WTC11 (cell line): Measurements from ENCODE around the gene F2R. TPM values are rescaled to one million over a fixed set of nuclear protein-coding genes. Genes with fewer than 3 reads are reported as not detected.

ENCODE experiments used
- ATAC-seq: fragments of 200-7000 bp; cut with Tn5 transposase; 2 replicates; pipeline ENCODE4 v1.10.0; 2021; ENCODE audit warnings: mild to moderate bottlenecking, moderate library complexity
- CTCF ChIA-PET: fragments of 300-600 bp; sonication (Branson Sonifier 250); formaldehyde crosslinking; loops from one replicate; lab custom pipeline; 2021; ENCODE audit warnings: antibody characterized with exemption; lab: Charles Lee
- POLR2A ChIA-PET: fragments of 350-600 bp; sonication (Branson Sonifier 250); formaldehyde crosslinking; loops from one replicate; lab custom pipeline; 2021; ENCODE audit warnings: antibody characterized with exemption; lab: Charles Lee
- DNase-seq: peaks from one replicate; pipeline ENCODE4 v3.0.0; 2021; ENCODE audit warnings: low spot score
- H3K27ac Mint-ChIP-seq: 2 replicates; pipeline ENCODE4 v1.8.0; 2021; ENCODE audit warnings: mixed read lengths
- H3K27me3 Mint-ChIP-seq: 2 replicates; pipeline ENCODE4 v1.8.0; 2021; ENCODE audit warnings: low read depth, mild to moderate bottlenecking, moderate library complexity, mixed read lengths
- H3K36me3 Mint-ChIP-seq: 2 replicates; pipeline ENCODE4 v1.8.0; 2021; ENCODE audit warnings: mixed read lengths
- H3K4me1 Mint-ChIP-seq: 2 replicates; pipeline ENCODE4 v1.8.0; 2022; ENCODE audit warnings: mixed read lengths
- H3K4me3 Mint-ChIP-seq: 2 replicates; pipeline ENCODE4 v1.8.0; 2021; ENCODE audit warnings: mild to moderate bottlenecking, moderate library complexity, mixed read lengths
- H3K9me3 Mint-ChIP-seq: 2 replicates; pipeline ENCODE4 v1.8.0; 2021; ENCODE audit warnings: mixed read lengths
- CREM ChIP-seq: sonication (generic); formaldehyde crosslinking; IDR thresholded peaks from 2 replicates; pipeline ENCODE4 v1.8.1; 2022; ENCODE audit warnings: mild to moderate bottlenecking, missing genetic modification reagents, moderate library complexity
- ESRRA ChIP-seq: sonication (generic); formaldehyde crosslinking; IDR thresholded peaks from 2 replicates; pipeline ENCODE4 v1.8.1; 2022; ENCODE audit warnings: mild to moderate bottlenecking, missing genetic modification reagents, borderline replicate concordance
- FOXP1 ChIP-seq: sonication (generic); formaldehyde crosslinking; IDR thresholded peaks from 2 replicates; pipeline ENCODE4 v1.8.0; 2022; ENCODE audit warnings: missing genetic modification reagents, mild to moderate bottlenecking, moderate library complexity, borderline replicate concordance
- GRHL2 ChIP-seq: fragments of 250-450 bp; sonication (Bioruptor Pico); IDR thresholded peaks from 2 replicates; pipeline ENCODE4 v1.8.0; 2022; ENCODE audit warnings: mild to moderate bottlenecking, moderate library complexity; ENCODE audit not compliant: insufficient replicate concordance, severe bottlenecking
- IRF2 ChIP-seq: sonication (generic); formaldehyde crosslinking; IDR thresholded peaks from 2 replicates; pipeline ENCODE4 v1.8.0; 2022; ENCODE audit warnings: low read depth, missing genetic modification reagents, borderline replicate concordance
- NFYB ChIP-seq: sonication (generic); formaldehyde crosslinking; conservative IDR thresholded peaks from 2 replicates; pipeline ENCODE4 v1.8.0; 2022; ENCODE audit warnings: low read depth, missing genetic modification reagents
- RELA ChIP-seq: sonication (generic); formaldehyde crosslinking; IDR thresholded peaks from 2 replicates; pipeline ENCODE4 v1.8.1; 2022; ENCODE audit warnings: missing genetic modification reagents, mild to moderate bottlenecking, borderline replicate concordance
- SMAD3 ChIP-seq: sonication (generic); formaldehyde crosslinking; IDR thresholded peaks from 2 replicates; pipeline ENCODE4 v1.8.0; 2022; ENCODE audit warnings: missing genetic modification reagents, mild to moderate bottlenecking, borderline replicate concordance
- SMAD4 ChIP-seq: sonication (generic); formaldehyde crosslinking; IDR thresholded peaks from 2 replicates; pipeline ENCODE4 v1.8.0; 2022; ENCODE audit warnings: mild to moderate bottlenecking, missing genetic modification reagents
- SOX15 ChIP-seq: fragments of 250-450 bp; sonication (Bioruptor Pico); IDR thresholded peaks from 2 replicates; pipeline ENCODE4 v1.9.0; 2021; ENCODE audit warnings: mild to moderate bottlenecking
- TEAD1 ChIP-seq: sonication (generic); formaldehyde crosslinking; IDR thresholded peaks from 2 replicates; pipeline ENCODE4 v1.8.0; 2022; ENCODE audit warnings: mild to moderate bottlenecking, missing genetic modification reagents
- TEAD4 ChIP-seq: sonication (generic); formaldehyde crosslinking; IDR thresholded peaks from 2 replicates; pipeline ENCODE4 v1.8.0; 2022; ENCODE audit warnings: mild to moderate bottlenecking, missing genetic modification reagents
- USF1 ChIP-seq: sonication (generic); formaldehyde crosslinking; IDR thresholded peaks from 2 replicates; pipeline ENCODE4 v1.8.0; 2022; ENCODE audit warnings: mild to moderate bottlenecking, missing genetic modification reagents
- ZNF138 ChIP-seq: sonication (generic); formaldehyde crosslinking; conservative IDR thresholded peaks from 2 replicates; pipeline ENCODE4 v1.8.1; 2022; ENCODE audit warnings: mild to moderate bottlenecking, moderate library complexity, missing genetic modification reagents
- ZSCAN18 ChIP-seq: fragments of 250-450 bp; sonication (Bioruptor Pico); IDR thresholded peaks from 2 replicates; pipeline ENCODE4 v2.1.2; 2022; ENCODE audit warnings: mild to moderate bottlenecking, moderate library complexity
- total RNA-seq: library from RNA; stranded (reverse); gene quantifications from 3 replicates; pipeline ENCODE4 v1.2.3, GENCODE V29; 2021
- TF ChIP-seq, protein P1 (sequence below): sonication (generic); formaldehyde crosslinking; IDR thresholded peaks from 2 replicates; pipeline ENCODE4 v1.8.0; 2022; ENCODE audit warnings: mild to moderate bottlenecking, missing genetic modification reagents
- TF ChIP-seq, protein P2 (sequence below): sonication (generic); formaldehyde crosslinking; IDR thresholded peaks from 2 replicates; pipeline ENCODE4 v1.8.0; 2022; ENCODE audit warnings: mild to moderate bottlenecking, missing genetic modification reagents

Gene F2R
- total RNA-seq, 1 experiment from 2014 or later, result 18.4 TPM

DNA sequence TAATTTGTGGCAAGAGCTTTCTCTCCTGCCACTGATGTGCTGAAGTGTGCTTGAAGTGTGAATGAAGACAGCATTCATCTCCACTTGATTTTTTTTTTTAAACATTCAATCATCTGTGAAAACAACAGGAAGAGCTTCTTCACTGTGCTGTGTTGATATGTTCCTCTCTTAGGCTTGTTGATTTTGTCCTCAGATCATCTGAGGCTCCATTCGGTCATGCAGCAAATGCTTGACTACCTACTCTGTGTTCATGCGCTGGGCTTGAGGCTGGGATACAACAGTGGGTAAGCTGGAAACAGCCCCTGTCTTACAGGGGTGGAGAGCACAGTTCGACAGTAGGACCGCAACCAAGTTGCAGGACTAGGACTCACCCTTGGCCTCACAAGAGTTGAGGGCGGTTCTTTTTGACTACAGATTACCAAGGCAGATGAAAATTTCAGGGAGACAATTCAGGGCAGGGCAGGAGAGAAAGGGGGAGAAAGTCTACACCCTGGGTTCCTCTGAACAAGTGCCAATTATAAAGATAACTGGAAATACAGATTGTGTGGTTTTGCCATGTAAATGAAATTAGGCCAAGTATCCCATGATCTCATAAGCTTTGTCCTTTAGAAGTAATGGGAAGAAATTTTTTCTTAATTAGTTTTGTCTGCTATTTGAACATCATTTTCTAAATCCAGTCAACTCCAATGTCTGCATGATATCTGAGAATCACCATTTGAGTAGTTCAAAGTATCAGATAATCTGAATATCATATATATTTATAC lies 31.0 kb upstream of the F2R start:
- H3K4me1 Mint-ChIP-seq, result no peaks in the 10 kb centered on the region
- POLR2A ChIA-PET, result no interaction called here
- TF ChIP-seq ESRRA (CRISPR knock-in tag), result no peak
- H3K4me3 Mint-ChIP-seq, result no peak overlapping the region
- DNase-seq, result no peak
- H3K36me3 Mint-ChIP-seq, result peaks cover 12% of the 10 kb centered on the region; the same call in 1 of the 2 replicates
- no peaks in the 10 kb centered on the region for H3K9me3 Mint-ChIP-seq
- H3K27ac Mint-ChIP-seq, result no peak overlapping the region
- CTCF ChIA-PET, result no interaction called here
- no peak for ATAC-seq
- no peaks in the 10 kb centered on the region for H3K27me3 Mint-ChIP-seq

DNA sequence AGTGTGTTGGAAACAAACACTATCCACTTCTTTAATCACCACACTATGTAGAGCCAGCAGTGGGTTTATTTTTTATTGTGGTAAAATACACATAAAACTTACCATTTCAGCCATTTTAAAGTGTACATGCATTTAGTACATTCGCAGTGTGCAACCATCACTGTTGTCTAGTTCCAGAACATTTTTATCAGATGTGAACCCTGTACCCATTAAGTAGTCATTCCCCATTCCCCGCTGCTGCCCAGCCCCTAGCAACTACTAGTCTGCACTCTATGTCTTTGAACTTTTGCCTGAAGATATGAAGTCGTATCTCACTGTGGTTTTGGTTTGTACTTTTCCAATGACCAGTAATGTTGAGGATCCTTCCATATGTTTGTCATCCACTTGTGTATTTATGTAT lies 30.2 kb upstream of the F2R start:
- H3K4me3 Mint-ChIP-seq, result no peak overlapping the region
- no peak for TF ChIP-seq SOX15 (CRISPR knock-in tag)
- TF ChIP-seq RELA (CRISPR knock-in tag), result no peak
- TF ChIP-seq ZNF138 (CRISPR knock-in tag), result no peak
- no peaks in the 10 kb centered on the region for H3K4me1 Mint-ChIP-seq
- H3K27ac Mint-ChIP-seq, result no peak overlapping the region
- ATAC-seq (no peak), DNase-seq (no peak)
- H3K9me3 Mint-ChIP-seq, result no peaks in the 10 kb centered on the region
- POLR2A ChIA-PET, result no interaction called here
- no peaks in the 10 kb centered on the region for H3K27me3 Mint-ChIP-seq
- peaks cover 12% of the 10 kb centered on the region; the same call in 1 of the 2 replicates for H3K36me3 Mint-ChIP-seq
- CTCF ChIA-PET, result no interaction called here

- H3K36me3 Mint-ChIP-seq, result peaks cover 12% of the 10 kb centered on the region; the same call in 1 of the 2 replicates
- H3K4me3 Mint-ChIP-seq, result no peak overlapping the region
- no peak overlapping the region for H3K27ac Mint-ChIP-seq
- ATAC-seq (no peak), DNase-seq (no peak)
- H3K4me1 Mint-ChIP-seq, result no peaks in the 10 kb centered on the region
- CTCF ChIA-PET, result interaction anchor here (1.5 kb wide), 1 partner anchor 87 kb away, joined by 4 read pairs; no protein-coding TSS in a partner anchor
- H3K9me3 Mint-ChIP-seq, result no peaks in the 10 kb centered on the region
- H3K27me3 Mint-ChIP-seq, result no peaks in the 10 kb centered on the region
- TF ChIP-seq SMAD4 (CRISPR knock-in tag) (no peak), IRF2 (CRISPR knock-in tag) (no peak), TEAD1 (CRISPR knock-in tag) (no peak), NFYB (CRISPR knock-in tag) (no peak), FOXP1 (CRISPR knock-in tag) (no peak), TEAD4 (CRISPR knock-in tag) (no peak), RELA (CRISPR knock-in tag) (no peak), ZSCAN18 (CRISPR knock-in tag) (no peak), GRHL2 (CRISPR knock-in tag) (no peak), CREM (CRISPR knock-in tag) (no peak), USF1 (CRISPR knock-in tag) (no peak), SMAD3 (CRISPR knock-in tag) (no peak)
- TF ChIP-seq, protein P1, sequence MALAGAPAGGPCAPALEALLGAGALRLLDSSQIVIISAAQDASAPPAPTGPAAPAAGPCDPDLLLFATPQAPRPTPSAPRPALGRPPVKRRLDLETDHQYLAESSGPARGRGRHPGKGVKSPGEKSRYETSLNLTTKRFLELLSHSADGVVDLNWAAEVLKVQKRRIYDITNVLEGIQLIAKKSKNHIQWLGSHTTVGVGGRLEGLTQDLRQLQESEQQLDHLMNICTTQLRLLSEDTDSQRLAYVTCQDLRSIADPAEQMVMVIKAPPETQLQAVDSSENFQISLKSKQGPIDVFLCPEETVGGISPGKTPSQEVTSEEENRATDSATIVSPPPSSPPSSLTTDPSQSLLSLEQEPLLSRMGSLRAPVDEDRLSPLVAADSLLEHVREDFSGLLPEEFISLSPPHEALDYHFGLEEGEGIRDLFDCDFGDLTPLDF (CRISPR knock-in tag), result no peak
- POLR2A ChIA-PET, result no interaction called here
These were observed 27.7 kb upstream of the F2R start for GRCh38 chr5:76688212-76688611.

DNA sequence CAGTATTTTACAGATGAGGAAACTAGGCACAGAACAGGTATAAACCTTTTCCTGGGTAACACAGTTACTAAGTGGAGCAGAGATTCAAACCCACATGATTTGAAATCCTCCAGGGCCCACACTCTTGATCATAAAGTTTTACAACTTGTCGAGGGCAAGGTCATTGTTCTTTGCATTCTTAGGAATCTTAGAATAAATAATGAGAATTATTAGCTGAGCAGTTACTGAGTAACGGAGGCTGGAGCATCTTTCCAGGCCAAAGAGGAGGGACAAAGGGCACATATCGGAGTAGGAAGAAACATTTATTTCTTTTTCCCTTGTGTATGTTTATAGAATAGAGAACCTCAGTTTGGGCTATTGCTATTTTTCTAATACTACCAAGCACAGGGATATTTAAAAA lies 27.1 kb upstream of the F2R start:
- no peak for DNase-seq
- Mint-ChIP-seq H3K36me3 (peaks cover 12% of the 10 kb centered on the region; the same call in 1 of the 2 replicates), H3K4me1 (no peaks in the 10 kb centered on the region), H3K27ac (no peak overlapping the region), H3K9me3 (no peaks in the 10 kb centered on the region), H3K27me3 (no peaks in the 10 kb centered on the region), H3K4me3 (no peak overlapping the region)
- CTCF ChIA-PET, result interaction anchor here (1.5 to 2.2 kb wide), 2 partner anchors 86 kb away, joined by 4 to 7 read pairs; no protein-coding TSS in a partner anchor
- ATAC-seq, result no peak
- TF ChIP-seq, protein P2, sequence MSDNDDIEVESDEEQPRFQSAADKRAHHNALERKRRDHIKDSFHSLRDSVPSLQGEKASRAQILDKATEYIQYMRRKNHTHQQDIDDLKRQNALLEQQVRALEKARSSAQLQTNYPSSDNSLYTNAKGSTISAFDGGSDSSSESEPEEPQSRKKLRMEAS (CRISPR knock-in tag), result no peak
- POLR2A ChIA-PET, result no interaction called here
